HG02885 (cell line): Measurements from ENCODE around the gene ARID1B.

Source experiments
- ATAC-seq: cut with Tn5 transposase; IDR thresholded peaks from one replicate; pipeline ENCODE4 v1.9.1; 2021; ENCODE audit warnings: mild to moderate bottlenecking; ENCODE audit not compliant: unreplicated experiment, poor library complexity

Gene ARID1B

GRCh38 chr6:156873654-156874380, 96.6 kb downstream of the ARID1B start:
- ATAC-seq = no peak

- ATAC-seq = no peak
Measured at GRCh38 chr6:156875062-156875461, 97.9 kb downstream of the ARID1B start.

- ATAC-seq = no peak
Measured at GRCh38 chr6:156876302-156876701, 99.1 kb downstream of the ARID1B start.

GRCh38 chr6:156877126-156877863, 100.1 kb downstream of the ARID1B start:
- no peak for ATAC-seq

GRCh38 chr6:156878681-156879080, 101.5 kb downstream of the ARID1B start:
- ATAC-seq = no peak

- ATAC-seq = no peak
Measured at GRCh38 chr6:156879186-156879585, 102.0 kb downstream of the ARID1B start.

GRCh38 chr6:156879591-156879990, 102.4 kb downstream of the ARID1B start:
- ATAC-seq = no peak

- ATAC-seq = no peak
Measured at GRCh38 chr6:156880913-156881312, 103.7 kb downstream of the ARID1B start.

GRCh38 chr6:156881687-156882629, 104.8 kb downstream of the ARID1B start:
- ATAC-seq = no peak

GRCh38 chr6:156883497-156884252, 106.5 kb downstream of the ARID1B start:
- ATAC-seq = peak; percentile 40

GRCh38 chr6:156884306-156884705, 107.1 kb downstream of the ARID1B start:
- ATAC-seq = no peak

GRCh38 chr6:156885562-156885961, 108.4 kb downstream of the ARID1B start:
- ATAC-seq = no peak

- peak; percentile 89 for ATAC-seq
Measured at GRCh38 chr6:156886409-156886808, 109.2 kb downstream of the ARID1B start.

- ATAC-seq = no peak
Measured at GRCh38 chr6:156887623-156888269, 110.6 kb downstream of the ARID1B start.

GRCh38 chr6:156889469-156889868, 112.3 kb downstream of the ARID1B start:
- no peak for ATAC-seq

GRCh38 chr6:156889986-156890385, 112.8 kb downstream of the ARID1B start:
- ATAC-seq = no peak

GRCh38 chr6:156890627-156891314, 113.6 kb downstream of the ARID1B start:
- ATAC-seq = no peak

- no peak for ATAC-seq
Measured at GRCh38 chr6:156897907-156898531, 120.8 kb downstream of the ARID1B start.
